H1 (cell line): Measurements from ENCODE around the gene ARL5C. TPM values are rescaled to one million over a fixed set of nuclear protein-coding genes. Genes with fewer than 3 reads are reported as not detected.

Source experiments
- BACH1 ChIP-seq: IDR thresholded peaks from 2 replicates; pipeline ENCODE4 v1.6.1; 2012; ENCODE audit warnings: low read length, improper control_type of control experiment
- EGR1 ChIP-seq: IDR thresholded peaks from 2 replicates; pipeline ENCODE4 v1.6.1; 2011; ENCODE audit warnings: low read depth, low read length, borderline replicate concordance
- NANOG ChIP-seq: IDR thresholded peaks from 2 replicates; pipeline ENCODE4 v1.6.1; 2011; ENCODE audit warnings: low read length, low read depth, mild to moderate bottlenecking, inconsistent platforms; ENCODE audit not compliant: insufficient read depth, poor library complexity, severe bottlenecking
- POLR2A ChIP-seq, 2 experiments: IDR thresholded peaks; 1 replicate in 1 of 2; 2 replicates in 1 of 2; pipeline ENCODE4 v1.6.1; 2011; ENCODE audit warnings: low read depth in 2 of 2, low read length in 2 of 2, mild to moderate bottlenecking in 2 of 2; ENCODE audit errors: control extremely low read depth in 1 of 2
- SIRT6 ChIP-seq: IDR thresholded peaks from one replicate; pipeline ENCODE4 v1.7.1; 2012; ENCODE audit warnings: low read length, inconsistent platforms
- SRF ChIP-seq: IDR thresholded peaks from 2 replicates; pipeline ENCODE4 v1.6.1; 2011; ENCODE audit warnings: mild to moderate bottlenecking, low read depth, low read length, moderate library complexity
- SUZ12 ChIP-seq: fragments of 200-600 bp; sonication (generic); IDR thresholded peaks from 2 replicates; pipeline ENCODE4 v1.6.1; 2012; ENCODE audit warnings: mild to moderate bottlenecking, inconsistent platforms, low read length, moderate library complexity, mixed read lengths
- TBP ChIP-seq: IDR thresholded peaks from 2 replicates; pipeline ENCODE4 v1.6.1; 2011; ENCODE audit warnings: low read depth, low read length, improper control_type of control experiment
- polyA plus RNA-seq, 7 experiments: library from polyadenylated mRNA; depleted of rRNA in 3 of 7; stranded (reverse) in 5 of 7; unstranded in 2 of 7; fragments of >200 nt in 5 of 7; fragments of 200-250 nt in 2 of 7; gene quantifications; 1 replicate in 5 of 7; 2 replicates in 1 of 7; 4 replicates in 1 of 7; pipeline versions ENCODE4 v1.2.1 to v1.2.3, GENCODE V29; 2011 to 2013; ENCODE audit warnings: missing spikeins in 2 of 7, mixed read lengths in 2 of 7
- total RNA-seq: library from RNA; stranded (reverse); fragmentation: NEBNext Ultra II Directional; extraction: Animal tissue kit (Norgen Biotek cat#: 25700); gene quantifications from 2 replicates; pipeline ENCODE4 v1.2.1, GENCODE V29; 2021

Gene ARL5C
- total and polyA plus RNA-seq, 2 of the 8 experiments (the other 6 are each of a cell fraction or from before 2014, with no cell fraction given) = not detected

DNA sequence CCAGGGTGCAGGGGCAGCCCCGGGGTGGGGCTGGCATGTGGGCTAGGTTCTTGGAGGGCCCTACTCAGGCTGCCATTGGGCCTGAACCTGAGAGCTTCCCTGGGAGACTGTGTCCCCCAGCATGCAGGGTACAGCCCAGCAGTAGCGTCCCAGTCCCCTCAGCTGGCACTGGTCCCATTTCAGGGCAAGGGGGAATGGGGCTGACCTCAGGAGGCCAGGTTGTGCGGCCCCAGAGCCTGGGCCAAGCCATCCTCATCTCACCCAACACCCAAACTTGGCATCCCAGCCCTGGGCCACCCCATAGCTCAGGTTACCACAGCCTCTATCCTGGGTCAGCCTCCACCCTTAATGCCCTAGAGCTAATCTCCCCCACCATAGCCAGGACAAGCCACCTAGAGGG is 20.8 kb downstream of the ARL5C start (continued):
- TF ChIP-seq SRF (no peak), POLR2A (IDR thresholded peaks at IDR 0.05; ENCODE audit: control extremely low read depth in 1 of 2, low read depth in 2 of 2, low read length in 2 of 2) (no peak), EGR1 (no peak), TBP (no peak), SIRT6 (no peak), BACH1 (no peak), SUZ12 (no peak), NANOG (no peak)
- TF ChIP-seq, all 59 proteins: peak for 0
